ENCODE data around the gene BAZ2B.
"Not testable (repeated sequence)": the region's sequence is repeated elsewhere in the genome, so short reads cannot be mapped to it uniquely, and the experiment has no call there.

Gene BAZ2B

GRCh38 chr2:159535261-159535660, 81.1 kb downstream of the BAZ2B start:
- DNase-seq (ENCODE audit: low spot score), result not testable (repeated sequence)

DNA sequence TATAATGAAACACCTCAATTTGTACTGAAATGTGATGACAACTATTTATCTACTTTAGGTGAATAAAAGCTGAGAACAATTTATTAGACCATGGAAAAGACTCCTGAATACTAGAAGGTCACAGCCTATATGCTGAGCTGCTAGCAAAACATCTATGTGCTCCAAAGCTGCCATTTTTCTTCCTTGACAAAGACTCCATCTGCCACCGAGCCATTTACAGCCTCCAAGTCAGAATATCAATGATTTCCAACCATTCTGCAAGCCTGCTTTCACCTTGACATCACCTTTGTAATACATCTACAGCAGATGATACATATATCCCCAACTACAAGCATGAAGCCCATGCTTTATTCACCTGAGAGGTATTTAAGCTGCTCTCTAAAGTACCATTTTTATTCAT, 84.9 kb downstream of the BAZ2B start:
- DNase-seq (ENCODE audit: low spot score), result no peak

GRCh38 chr2:159526433-159526832, 89.9 kb downstream of the BAZ2B start:
- no peak for DNase-seq (ENCODE audit: low spot score)

- no peak for DNase-seq (ENCODE audit: low spot score)
Measured at GRCh38 chr2:159525012-159525411, 91.3 kb downstream of the BAZ2B start.

- DNase-seq (ENCODE audit: low spot score), result no peak
Measured at GRCh38 chr2:159521272-159521671, 95.1 kb downstream of the BAZ2B start.

DNA sequence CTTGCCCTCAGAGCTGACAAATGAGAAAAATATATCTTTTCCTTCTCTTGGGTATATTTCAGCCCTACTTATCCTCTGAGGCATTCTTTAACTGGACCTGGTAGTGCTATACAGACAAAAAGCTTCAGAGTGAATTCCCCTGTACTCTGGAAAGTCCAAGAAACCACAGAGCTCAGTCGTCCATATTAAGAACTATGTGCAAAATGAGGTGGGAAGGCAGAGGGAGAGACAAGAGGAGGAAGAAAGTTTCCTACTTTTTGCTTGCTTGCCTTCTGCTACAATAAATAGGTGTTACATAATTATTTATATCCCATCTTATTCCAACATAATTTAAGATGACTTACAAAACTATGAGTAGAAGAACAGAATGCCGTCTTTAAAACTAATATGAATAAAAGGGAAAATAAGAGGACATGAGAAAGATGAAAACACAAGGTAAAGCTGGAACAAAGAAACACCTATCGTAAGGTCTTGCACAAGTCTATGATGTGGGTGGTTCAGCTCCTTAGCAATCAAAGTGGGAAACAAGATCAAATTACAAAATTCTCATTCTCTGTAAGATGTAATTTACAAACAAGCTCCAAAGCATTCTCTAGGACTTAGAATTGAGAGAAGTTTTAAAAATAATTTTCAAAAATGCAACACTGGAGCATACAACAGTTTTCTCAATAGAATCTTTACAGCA, 97.9 kb downstream of the BAZ2B start:
- peak; percentile 48 for DNase-seq (ENCODE audit: low spot score)

DNA sequence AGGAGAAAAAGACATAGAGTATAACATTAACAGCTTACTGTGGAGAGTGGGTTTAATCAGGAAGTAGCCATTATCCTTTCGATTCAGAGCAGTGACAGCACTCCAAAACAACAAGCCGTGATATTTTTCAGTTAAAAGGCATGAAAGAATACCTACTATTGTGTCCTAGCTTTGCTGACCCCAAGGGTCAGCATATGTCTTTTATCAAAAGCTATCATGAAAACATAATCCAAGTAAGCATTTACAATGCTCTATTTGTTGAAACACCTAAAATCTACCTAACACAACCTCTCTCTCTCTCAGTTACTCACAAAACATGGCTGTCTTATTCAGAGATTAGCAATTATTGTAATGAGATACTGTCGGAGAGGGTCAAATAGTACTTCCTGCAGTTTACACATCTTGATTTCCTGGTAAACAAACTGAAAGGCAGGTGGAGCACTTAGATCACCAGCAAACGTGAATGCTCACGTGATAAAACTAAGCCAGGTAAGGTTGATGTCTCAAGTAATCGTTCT, 100.0 kb downstream of the BAZ2B start:
- peak; percentile 77 for DNase-seq (ENCODE audit: low spot score)

DNA sequence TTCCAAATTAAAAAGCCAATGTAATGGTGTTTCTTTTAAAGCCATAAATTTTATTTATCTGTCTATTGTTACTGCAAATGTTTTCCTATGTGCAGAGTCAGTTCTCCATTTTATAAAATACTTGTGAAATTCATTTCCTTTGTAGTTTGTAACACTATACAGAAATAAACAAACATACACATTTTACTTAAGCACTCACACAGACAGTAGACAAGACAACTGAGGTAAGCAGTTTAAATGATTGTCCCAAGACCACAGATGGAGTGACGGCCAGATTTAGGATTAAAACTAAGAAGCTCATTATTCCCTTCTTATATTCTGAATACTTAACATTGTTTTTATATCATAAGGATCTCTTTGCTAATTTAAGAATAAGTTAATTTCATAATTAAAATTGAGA, 100.9 kb downstream of the BAZ2B start:
- DNase-seq (ENCODE audit: low spot score), result peak; percentile 56

DNA sequence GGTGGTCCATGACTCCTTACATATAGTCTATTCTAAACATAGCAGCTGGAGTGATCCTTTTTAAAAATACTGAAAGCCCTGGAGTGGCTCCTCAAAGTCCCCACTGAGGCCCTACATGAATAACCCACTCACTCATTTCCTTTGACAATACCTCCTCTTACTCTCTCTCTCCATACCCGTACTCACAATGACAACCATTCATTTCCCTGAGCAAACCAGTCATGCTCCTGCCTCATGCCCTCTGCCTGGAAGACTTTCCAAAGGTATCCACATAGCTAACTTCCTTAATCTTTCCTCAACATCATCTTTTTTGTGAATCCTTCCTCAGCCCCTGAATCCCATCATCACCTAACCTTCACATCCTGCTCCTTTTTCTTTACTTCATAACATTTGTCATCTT, 102.6 kb downstream of the BAZ2B start:
- no peak for DNase-seq (ENCODE audit: low spot score)

DNA sequence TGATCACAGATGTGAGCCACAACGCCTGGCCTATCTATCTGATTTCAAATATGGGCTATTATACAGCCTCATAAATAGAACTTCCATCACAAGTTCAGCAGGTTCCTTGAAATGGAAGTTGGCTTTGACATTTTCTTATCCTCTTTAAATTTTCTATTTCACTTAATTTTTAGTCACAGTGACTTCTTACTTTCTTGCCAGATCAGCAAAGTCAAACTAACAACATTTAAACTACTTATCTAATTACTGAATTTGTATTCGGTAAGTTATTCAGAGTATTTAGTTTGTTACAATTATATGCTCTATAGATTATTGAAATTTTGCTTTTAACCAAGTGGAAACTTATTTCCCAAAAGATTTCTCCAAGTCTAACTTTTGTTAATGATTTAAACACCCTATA, 108.2 kb downstream of the BAZ2B start:
- DNase-seq (ENCODE audit: low spot score), result no peak

- DNase-seq (ENCODE audit: low spot score), result no peak
Measured at GRCh38 chr2:159506764-159507440, 109.4 kb downstream of the BAZ2B start.

- DNase-seq (ENCODE audit: low spot score), result no peak
Measured at GRCh38 chr2:159506202-159506601, 110.1 kb downstream of the BAZ2B start.

GRCh38 chr2:159505196-159505595, 111.2 kb downstream of the BAZ2B start:
- no peak for DNase-seq (ENCODE audit: low spot score)

GRCh38 chr2:159501743-159502142, 114.6 kb downstream of the BAZ2B start:
- no peak for DNase-seq (ENCODE audit: low spot score)

DNA sequence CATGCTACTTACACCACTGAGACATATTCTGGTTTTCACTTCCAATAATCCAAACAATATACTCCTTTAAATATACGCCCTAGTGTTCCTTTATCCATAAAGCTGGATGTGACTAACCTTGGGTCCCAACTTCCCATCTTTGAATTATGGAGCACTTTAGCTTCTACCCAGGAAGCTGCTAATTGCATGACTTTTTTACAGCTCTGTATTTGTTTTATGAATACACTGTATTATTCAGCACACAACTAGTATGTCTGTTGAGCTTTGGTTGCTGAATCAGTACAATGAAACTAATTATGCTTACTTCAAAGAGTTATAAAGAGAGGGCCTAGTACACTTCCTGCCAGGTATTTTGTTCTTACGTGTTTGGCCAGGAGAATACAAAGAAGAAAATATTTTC, 118.5 kb downstream of the BAZ2B start:
- no peak for DNase-seq (ENCODE audit: low spot score)

- DNase-seq (ENCODE audit: low spot score), result no peak
Measured at GRCh38 chr2:159497256-159497655, 119.1 kb downstream of the BAZ2B start.

- no peak for DNase-seq (ENCODE audit: low spot score)
Measured at GRCh38 chr2:159489476-159489875, 126.9 kb downstream of the BAZ2B start.

- DNase-seq (ENCODE audit: low spot score), result peak; percentile 20
Measured at GRCh38 chr2:159484532-159484931, 131.8 kb downstream of the BAZ2B start.

- no peak for DNase-seq (ENCODE audit: low spot score)
Measured at GRCh38 chr2:159476329-159476728, 140.0 kb downstream of the BAZ2B start.

DNA sequence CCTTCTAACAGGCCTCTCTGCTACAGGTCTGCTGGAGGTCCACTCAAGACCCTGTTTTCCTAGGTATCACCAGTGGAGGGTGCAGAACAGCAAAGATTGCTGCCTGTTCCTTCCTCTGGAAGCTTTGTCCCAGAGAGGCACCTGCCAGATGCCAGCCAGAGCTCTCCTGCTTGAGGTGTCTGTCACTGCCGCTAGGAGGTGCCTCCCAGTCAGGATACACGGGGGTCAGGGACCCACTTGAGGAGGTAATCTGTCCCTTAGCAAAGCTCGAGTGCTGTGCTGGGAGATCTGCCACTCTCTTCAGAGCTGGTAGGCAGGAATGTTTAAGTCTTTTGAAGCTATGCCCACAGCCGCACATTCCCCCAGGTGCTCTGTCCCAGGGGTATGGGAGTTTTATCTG, 140.6 kb downstream of the BAZ2B start:
- no peak for DNase-seq (ENCODE audit: low spot score)

DNA sequence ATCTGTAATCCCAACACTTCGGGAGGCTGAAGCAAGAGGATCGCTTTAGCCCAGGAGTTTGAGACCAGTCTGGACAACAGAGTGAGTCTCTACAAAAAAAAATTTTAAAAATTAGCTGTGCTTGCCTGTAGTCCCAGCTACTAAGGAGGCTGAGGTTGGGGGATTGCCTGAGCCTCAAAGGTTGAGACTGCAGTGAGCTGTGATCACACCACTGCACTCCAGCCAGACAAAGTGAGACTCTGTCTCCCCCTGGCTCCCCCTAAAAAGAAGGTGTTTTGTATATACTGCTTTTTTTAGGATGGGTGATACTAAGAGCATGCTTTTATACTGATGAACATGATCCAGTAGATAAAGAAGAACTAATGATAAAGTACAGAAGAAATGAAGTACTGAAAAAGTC, 145.0 kb downstream of the BAZ2B start:
- no peak for DNase-seq (ENCODE audit: low spot score)

GRCh38 chr2:159468257-159468656, 148.1 kb downstream of the BAZ2B start:
- DNase-seq (ENCODE audit: low spot score), result no peak

DNA sequence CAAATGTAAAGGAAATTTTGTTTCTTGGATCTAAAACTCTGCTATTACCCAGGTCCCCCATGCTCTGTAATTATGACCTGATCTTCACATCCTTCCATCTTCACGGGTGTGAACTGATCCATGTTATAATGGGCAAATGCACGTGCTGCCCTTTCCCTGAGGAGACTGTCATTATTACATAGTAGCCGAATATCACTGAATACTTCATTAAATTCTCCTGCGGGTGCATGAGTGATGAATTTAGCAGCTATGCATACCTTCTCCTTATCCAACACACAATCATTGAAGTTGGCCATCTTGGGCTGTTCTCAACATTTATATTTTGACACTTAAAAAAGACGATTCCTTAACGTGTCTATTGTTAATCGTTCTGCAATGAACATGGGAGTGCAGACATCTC, 153.4 kb downstream of the BAZ2B start:
- no peak for DNase-seq (ENCODE audit: low spot score)

Measured in cerebellar cortex (tissue), 1 donor.